Transverse colon (tissue), 4 donors: ENCODE data around the gene BAG5. TPM values are rescaled to one million over a fixed set of nuclear protein-coding genes. Genes with fewer than 3 reads are reported as not detected.
A peak's percentile ranks its signal among the peaks of the same experiment; 100 is the strongest.

ENCODE experiments used
- DNase-seq: peaks from one replicate; pipeline ENCODE4 v3.0.0-alpha.2; 2019
- H3K27ac ChIP-seq, 4 donors: fragments of 200-600 bp; sonication (generic); 2 replicates each; pipeline ENCODE4 v1.5.1; 2016 to 2018; ENCODE audit warnings: inconsistent platforms in 4 of 4
- H3K27me3 ChIP-seq: fragments of 200-600 bp; sonication (generic); 2 replicates; pipeline ENCODE4 v1.5.1; 2017; ENCODE audit warnings: inconsistent platforms
- H3K36me3 ChIP-seq, 4 donors: fragments of 200-600 bp; sonication (generic); 2 replicates each; pipeline ENCODE4 v1.5.1; 2017 to 2019; ENCODE audit warnings: inconsistent platforms in 4 of 4
- H3K4me1 ChIP-seq, 4 donors: fragments of 200-600 bp; sonication (generic); 2 replicates each; pipeline ENCODE4 v1.5.1; 2017 to 2020; ENCODE audit warnings: inconsistent platforms in 4 of 4
- H3K4me3 ChIP-seq, 4 donors: fragments of 200-600 bp; sonication (generic); 1 replicate in 1 of 4; 2 replicates in 3 of 4; pipeline versions ENCODE4 v1.5.1 to v1.6.1; 2017 to 2019; ENCODE audit warnings: inconsistent platforms in 4 of 4
- H3K9me3 ChIP-seq, 2 donors: fragments of 200-600 bp; sonication (generic); 2 replicates each; pipeline ENCODE4 v1.5.1; 2017 to 2019; ENCODE audit warnings: inconsistent platforms in 2 of 2
- CTCF ChIP-seq, 5 experiments: fragments of 200-600 bp in 3 of 5; fragments of 450-650 bp in 2 of 5; sonication (generic) in 3 of 5; IDR thresholded peaks; 1 replicate in 2 of 5; 2 replicates in 3 of 5; pipeline ENCODE4 v1.5.1; 2016 to 2017; ENCODE audit warnings: antibody characterized with exemption in 5 of 5, inconsistent platforms in 3 of 5, mild to moderate bottlenecking in 2 of 5, moderate library complexity in 1 of 5
- EP300 ChIP-seq: sonication (generic); formaldehyde crosslinking; IDR thresholded peaks from one replicate; pipeline ENCODE4 v1.6.1; 2017; ENCODE audit warnings: antibody characterized with exemption, low read depth
- POLR2A ChIP-seq: fragments of 450-650 bp; IDR thresholded peaks from one replicate; pipeline ENCODE4 v1.6.1; 2016; ENCODE audit warnings: antibody characterized with exemption, mild to moderate bottlenecking, moderate library complexity
- POLR2AphosphoS5 ChIP-seq, 3 donors: sonication (generic); formaldehyde crosslinking; IDR thresholded peaks; one replicate each; pipeline ENCODE4 v1.6.1; 2016; ENCODE audit warnings: antibody characterized with exemption in 3 of 3
- WGBS, 2 donors: methylation state at CpG; one replicate each; pipeline ENCODE4 v1.1.5; 2018; ENCODE audit warnings: low coverage in 1 of 2; 5-methylcytosine and 5-hydroxymethylcytosine counted together
- in situ Hi-C, 4 donors: fragments of 200-750 bp; cut with MboI; loops; one replicate each; pipeline versions ENCODE4 v1.15.0 to v1.15.1; 2017; ENCODE audit warnings: low sequenced_read_pairs in 3 of 4, low pct_ligation_motif_present in 1 of 4, low pct_unique_long_range_greater_than_20kb in 1 of 4
- intact Hi-C: fragments of 100-400 bp; cut with DNase I; formaldehyde crosslinking; loops from one replicate; pipeline ENCODE4 v1.15.1; 2023; ENCODE audit warnings: low total_unique reads
- total RNA-seq, 4 donors: library from RNA; depleted of rRNA; stranded (reverse); fragments of >200 nt; gene quantifications; one replicate each; pipeline ENCODE4 v1.1.0, GENCODE V29; 2016

The BAG5 gene
- total RNA-seq, 4 donors from 2014 or later = 10.8 to 26.3 (median 23.9) TPM

- H3K4me1 ChIP-seq = peaks cover 38 to 62% (median 48%) of the 10 kb centered on the region in 4 donors
- TF ChIP-seq POLR2AphosphoS5 (IDR thresholded peaks at IDR 0.05) = no peak
- TF ChIP-seq POLR2A = no peak
- no peak for TF ChIP-seq EP300
- no peaks in the 10 kb centered on the region for H3K27me3 ChIP-seq
- 85 to 100% methylated on average over 2 to 16 of the region's 18 CpGs for WGBS, 2 donors
- peak overlapping the region in 1 of 4 donors; percentile 81 for H3K27ac ChIP-seq
- DNase-seq = no peak
- H3K9me3 ChIP-seq = no peaks in the 10 kb centered on the region
- in situ Hi-C loops (loop anchor here in 1 of 4 donors (5.0 kb wide), 1 partner anchor 46 kb away; no protein-coding TSS in a partner anchor), intact Hi-C loops (loop anchor here (1.0 to 2.0 kb wide), 2 partner anchors 29 to 48 kb away; no protein-coding TSS in a partner anchor)
- H3K4me3 ChIP-seq = no peak overlapping the region
- no peaks in the 10 kb centered on the region for H3K36me3 ChIP-seq
These were observed 14.5 kb downstream of the BAG5 start for GRCh38 chr14:103547941-103548462.

- TF ChIP-seq EP300 (no peak), POLR2A (no peak), POLR2AphosphoS5 (IDR thresholded peaks at IDR 0.05) (no peak), CTCF (IDR thresholded peaks at IDR 0.05) (no peak)
- H3K4me3 ChIP-seq = no peak overlapping the region
- no peak overlapping the region for H3K27ac ChIP-seq
- no peaks in the 10 kb centered on the region for H3K27me3 ChIP-seq
- no peak for DNase-seq
- in situ Hi-C loops (loop anchor here in 1 of 4 donors (5.0 kb wide), 1 partner anchor 45 kb away; no protein-coding TSS in a partner anchor), intact Hi-C loops (loop anchor here (2.0 kb wide), 1 partner anchor 29 kb away; no protein-coding TSS in a partner anchor)
- 85 to 94% methylated on average over 6 to 11 of the region's 11 CpGs for WGBS, 2 donors
- no peaks in the 10 kb centered on the region for H3K9me3 ChIP-seq
- H3K36me3 ChIP-seq = no peaks in the 10 kb centered on the region
- peaks cover 43 to 62% (median 53%) of the 10 kb centered on the region in 4 donors for H3K4me1 ChIP-seq
These were observed 15.0 kb downstream of the BAG5 start for GRCh38 chr14:103547455-103547940.

GRCh38 chr14:103546652-103547454, 15.6 kb downstream of the BAG5 start:
- Histone ChIP-seq H3K27me3 (no peaks in the 10 kb centered on the region), H3K27ac (no peak overlapping the region), H3K4me3 (no peak overlapping the region), H3K9me3 (no peaks in the 10 kb centered on the region), H3K4me1 (peaks cover 45 to 67% (median 54%) of the 10 kb centered on the region in 4 donors), H3K36me3 (no peaks in the 10 kb centered on the region)
- intact Hi-C loops = loop anchor here (2.0 kb wide), 1 partner anchor 28 kb away; no protein-coding TSS in a partner anchor
- WGBS, 2 donors = 42% methylated on average over 11 of the region's 21 CpGs; no CpG with 5 or more reads in 1 of the 2 donors
- TF ChIP-seq EP300 (no peak), CTCF (IDR thresholded peaks at IDR 0.05) (peak; percentile 84 to 98 (median 92)), POLR2A (no peak), POLR2AphosphoS5 (IDR thresholded peaks at IDR 0.05) (peak in 2 of 3 donors; percentile 13 to 28)
- in situ Hi-C loops = loop anchor here in 1 of 4 donors (5.0 kb wide), 1 partner anchor 45 kb away; no protein-coding TSS in a partner anchor
- peak; percentile 79 for DNase-seq

GRCh38 chr14:103545915-103546651, 16.4 kb downstream of the BAG5 start:
- DNase-seq = peak; percentile 8
- Histone ChIP-seq H3K27ac (no peak overlapping the region), H3K36me3 (no peaks in the 10 kb centered on the region), H3K4me3 (no peak overlapping the region), H3K4me1 (peaks cover 48 to 67% (median 58%) of the 10 kb centered on the region in 4 donors), H3K9me3 (no peaks in the 10 kb centered on the region), H3K27me3 (no peaks in the 10 kb centered on the region)
- WGBS, 2 donors = 75% methylated on average over 16 of the region's 27 CpGs; no CpG with 5 or more reads in 1 of the 2 donors
- intact Hi-C loops = loop anchor here (2.0 kb wide), 1 partner anchor 27 kb away; no protein-coding TSS in a partner anchor
- in situ Hi-C loops = loop anchor here in 1 of 4 donors (5.0 kb wide), 1 partner anchor 44 kb away; no protein-coding TSS in a partner anchor
- no peak for TF ChIP-seq CTCF (IDR thresholded peaks at IDR 0.05)
- no peak for TF ChIP-seq POLR2AphosphoS5 (IDR thresholded peaks at IDR 0.05)
- no peak for TF ChIP-seq POLR2A
- no peak for TF ChIP-seq EP300
